Measurements from ENCODE around the gene SLC25A17. TPM values are rescaled to one million over a fixed set of nuclear protein-coding genes. Genes with fewer than 3 reads are reported as not detected.
"Not testable (repeated sequence)": the region's sequence is repeated elsewhere in the genome, so short reads cannot be mapped to it uniquely, and the experiment has no call there.

Gene SLC25A17
- total and polyA plus RNA-seq, 2 donors (not counting 1 experiment from before 2014, with no cell fraction given) = 12.9 to 28.7 TPM

DNA sequence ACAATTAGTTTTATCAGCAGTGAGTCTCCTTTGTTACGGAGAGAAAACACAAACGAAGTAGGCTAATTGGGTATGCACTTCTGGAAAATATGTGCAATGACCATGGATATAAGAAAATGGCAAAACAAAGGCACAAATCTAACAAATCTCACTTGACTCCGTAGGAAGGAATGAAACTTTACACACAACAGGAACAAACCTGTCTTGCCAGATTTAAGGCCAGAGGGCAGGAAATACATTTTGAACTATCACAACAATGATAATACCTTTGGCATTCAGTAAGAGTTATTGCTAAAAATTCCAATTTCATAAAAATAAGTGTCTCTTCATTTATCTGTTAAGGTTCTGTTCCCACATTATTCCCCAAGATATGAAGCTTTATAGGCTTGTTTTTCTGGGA, 36.6 kb downstream of the SLC25A17 start:
- TF ChIP-seq, protein P1, sequence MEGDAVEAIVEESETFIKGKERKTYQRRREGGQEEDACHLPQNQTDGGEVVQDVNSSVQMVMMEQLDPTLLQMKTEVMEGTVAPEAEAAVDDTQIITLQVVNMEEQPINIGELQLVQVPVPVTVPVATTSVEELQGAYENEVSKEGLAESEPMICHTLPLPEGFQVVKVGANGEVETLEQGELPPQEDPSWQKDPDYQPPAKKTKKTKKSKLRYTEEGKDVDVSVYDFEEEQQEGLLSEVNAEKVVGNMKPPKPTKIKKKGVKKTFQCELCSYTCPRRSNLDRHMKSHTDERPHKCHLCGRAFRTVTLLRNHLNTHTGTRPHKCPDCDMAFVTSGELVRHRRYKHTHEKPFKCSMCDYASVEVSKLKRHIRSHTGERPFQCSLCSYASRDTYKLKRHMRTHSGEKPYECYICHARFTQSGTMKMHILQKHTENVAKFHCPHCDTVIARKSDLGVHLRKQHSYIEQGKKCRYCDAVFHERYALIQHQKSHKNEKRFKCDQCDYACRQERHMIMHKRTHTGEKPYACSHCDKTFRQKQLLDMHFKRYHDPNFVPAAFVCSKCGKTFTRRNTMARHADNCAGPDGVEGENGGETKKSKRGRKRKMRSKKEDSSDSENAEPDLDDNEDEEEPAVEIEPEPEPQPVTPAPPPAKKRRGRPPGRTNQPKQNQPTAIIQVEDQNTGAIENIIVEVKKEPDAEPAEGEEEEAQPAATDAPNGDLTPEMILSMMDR (conservative IDR thresholded peaks at IDR 0.05 in 1 of 2, IDR thresholded peaks at IDR 0.05 in 1 of 2; ENCODE audit: low read depth in 1 of 2, low read length in 2 of 2) = no peak
- TF ChIP-seq EZH2 (IDR thresholded peaks at IDR 0.05; ENCODE audit: low read length, missing control alignments) = no peak
- Histone ChIP-seq H3K27ac (ENCODE audit: insufficient read depth, low read length) (no peak overlapping the region), H4K20me1 (ENCODE audit: control insufficient read depth, extremely low read depth, insufficient read depth, low read length) (no peaks in the 10 kb centered on the region), H3K27me3 (ENCODE audit: control insufficient read depth, insufficient read depth, low read length) (no peaks in the 10 kb centered on the region), H3K9ac (ENCODE audit: insufficient read depth, low read length) (no peak overlapping the region), H3K4me3 (replicated peaks in 1 of 4; ENCODE audit: control extremely low read depth in 1 of 4, insufficient read depth in 1 of 4, low read depth in 3 of 4, low read length in 4 of 4) (no peak overlapping the region), H3K4me2 (ENCODE audit: extremely low read depth, insufficient read depth, low read length) (no peak overlapping the region), H2AFZ (ENCODE audit: low read length) (no peak overlapping the region), H3K79me2 (ENCODE audit: control insufficient read depth, insufficient read depth, low read length) (no peaks in the 10 kb centered on the region), H3K36me3 (ENCODE audit: control insufficient read depth, insufficient read depth, low read length) (peaks cover 2% of the 10 kb centered on the region), H3K9me3 (ENCODE audit: control insufficient read depth, insufficient read depth, low read depth, low read length) (no peaks in the 10 kb centered on the region), H3K4me1 (ENCODE audit: control insufficient read depth, extremely low read depth, insufficient read depth, low read length) (no peaks in the 10 kb centered on the region)
- no peak for DNase-seq (ENCODE audit: low read depth in 2 of 2)

GRCh38 chr22:40781749-40782148, 37.4 kb downstream of the SLC25A17 start:
- not testable (repeated sequence) for H3K4me2 ChIP-seq (ENCODE audit: extremely low read depth, insufficient read depth, low read length); H3K27me3 ChIP-seq (ENCODE audit: control insufficient read depth, insufficient read depth, low read length); H3K4me3 ChIP-seq (replicated peaks in 1 of 4; ENCODE audit: control extremely low read depth in 1 of 4, insufficient read depth in 1 of 4, low read depth in 3 of 4, low read length in 4 of 4); H3K9ac ChIP-seq (ENCODE audit: insufficient read depth, low read length); H3K9me3 ChIP-seq (ENCODE audit: control insufficient read depth, insufficient read depth, low read depth, low read length); H3K4me1 ChIP-seq (ENCODE audit: control insufficient read depth, extremely low read depth, insufficient read depth, low read length); H3K36me3 ChIP-seq (ENCODE audit: control insufficient read depth, insufficient read depth, low read length); DNase-seq (ENCODE audit: low read depth in 2 of 2); H4K20me1 ChIP-seq (ENCODE audit: control insufficient read depth, extremely low read depth, insufficient read depth, low read length); H3K27ac ChIP-seq (ENCODE audit: insufficient read depth, low read length); H3K79me2 ChIP-seq (ENCODE audit: control insufficient read depth, insufficient read depth, low read length); H2AFZ ChIP-seq (ENCODE audit: low read length)

GRCh38 chr22:40769761-40770160, 49.4 kb downstream of the SLC25A17 start:
- no peak overlapping the region for H3K4me2 ChIP-seq (ENCODE audit: extremely low read depth, insufficient read depth, low read length)
- no peaks in the 10 kb centered on the region for H3K36me3 ChIP-seq (ENCODE audit: control insufficient read depth, insufficient read depth, low read length)
- no peaks in the 10 kb centered on the region for H3K27me3 ChIP-seq (ENCODE audit: control insufficient read depth, insufficient read depth, low read length)
- no peaks in the 10 kb centered on the region for H3K79me2 ChIP-seq (ENCODE audit: control insufficient read depth, insufficient read depth, low read length)
- DNase-seq (ENCODE audit: low read depth in 2 of 2) = no peak
- H4K20me1 ChIP-seq (ENCODE audit: control insufficient read depth, extremely low read depth, insufficient read depth, low read length) = no peaks in the 10 kb centered on the region
- TF ChIP-seq, protein P1 (conservative IDR thresholded peaks at IDR 0.05 in 1 of 2, IDR thresholded peaks at IDR 0.05 in 1 of 2; ENCODE audit: low read depth in 1 of 2, low read length in 2 of 2) = no peak
- TF ChIP-seq EZH2 (IDR thresholded peaks at IDR 0.05; ENCODE audit: low read length, missing control alignments) = no peak
- H3K4me1 ChIP-seq (ENCODE audit: control insufficient read depth, extremely low read depth, insufficient read depth, low read length) = no peaks in the 10 kb centered on the region
- H3K27ac ChIP-seq (ENCODE audit: insufficient read depth, low read length) = no peak overlapping the region
- no peaks in the 10 kb centered on the region for H3K9me3 ChIP-seq (ENCODE audit: control insufficient read depth, insufficient read depth, low read depth, low read length)
- no peak overlapping the region for H3K9ac ChIP-seq (ENCODE audit: insufficient read depth, low read length)
- H2AFZ ChIP-seq (ENCODE audit: low read length) = no peak overlapping the region
- no peak overlapping the region for H3K4me3 ChIP-seq (replicated peaks in 1 of 4; ENCODE audit: control extremely low read depth in 1 of 4, insufficient read depth in 1 of 4, low read depth in 3 of 4, low read length in 4 of 4)

All from fibroblast of lung (primary cell).